ENCODE data around the gene MN1.

- TF ChIP-seq POLR2A (IDR thresholded peaks at IDR 0.05; ENCODE audit: low read depth, low read length) (no peak), TAF1 (IDR thresholded peaks at IDR 0.05; ENCODE audit: low read depth, low read length) (no peak), POLR2AphosphoS5 (IDR thresholded peaks at IDR 0.05; ENCODE audit: low read depth, low read length) (no peak), POU2F2 (IDR thresholded peaks at IDR 0.05; ENCODE audit: low read depth, low read length) (no peak)
Observed at GRCh38 chr22:27834364-27835185, 33.0 kb upstream of the MN1 start.
